ENCODE data around the gene ALDOA.

Gene ALDOA

DNA sequence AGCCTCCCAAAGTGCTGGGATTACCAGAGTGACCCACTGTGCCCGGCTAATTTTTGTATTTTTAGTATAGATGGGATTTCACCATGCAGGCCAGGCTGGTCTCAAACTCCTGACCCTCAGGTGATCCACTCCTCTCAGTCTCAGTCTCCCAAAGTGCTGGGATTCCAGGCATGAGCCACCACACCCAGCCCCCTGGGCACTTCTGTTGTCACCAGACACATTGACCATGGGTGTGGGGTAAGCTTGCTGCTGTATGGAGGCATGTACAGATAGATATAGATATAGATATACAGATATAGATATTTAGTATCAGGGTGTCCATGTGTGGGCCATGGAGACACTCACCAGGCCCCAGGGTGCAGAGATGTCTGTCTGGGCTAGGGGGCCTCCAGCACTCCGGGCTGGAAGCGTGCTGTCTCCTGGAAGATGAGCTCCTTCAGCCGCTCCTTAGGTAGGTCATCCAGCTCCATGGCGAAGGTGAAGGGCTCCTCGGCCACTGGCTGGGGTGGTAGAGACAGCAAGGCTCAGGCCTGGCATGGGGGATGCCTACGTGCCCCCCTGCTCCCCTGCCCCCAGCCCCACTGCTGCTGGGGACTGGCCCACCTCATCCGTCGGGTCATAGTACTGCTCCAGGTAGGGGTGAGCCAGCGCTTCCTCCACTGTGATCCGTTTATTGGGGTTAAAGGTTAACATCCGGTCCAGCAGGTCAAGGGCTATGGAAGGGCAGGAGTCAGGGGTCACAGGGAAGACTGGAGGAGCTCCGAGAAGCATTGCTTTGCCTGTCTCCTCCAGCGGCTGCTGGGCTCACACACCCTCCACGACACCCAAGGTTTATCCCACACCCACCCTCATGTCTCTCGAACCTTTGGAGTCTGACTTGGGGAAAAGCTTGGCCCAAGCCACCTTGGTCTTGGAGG lies 51.0 kb downstream of the ALDOA start:
- DNase-seq (ENCODE audit: low spot score), result no peak

DNA sequence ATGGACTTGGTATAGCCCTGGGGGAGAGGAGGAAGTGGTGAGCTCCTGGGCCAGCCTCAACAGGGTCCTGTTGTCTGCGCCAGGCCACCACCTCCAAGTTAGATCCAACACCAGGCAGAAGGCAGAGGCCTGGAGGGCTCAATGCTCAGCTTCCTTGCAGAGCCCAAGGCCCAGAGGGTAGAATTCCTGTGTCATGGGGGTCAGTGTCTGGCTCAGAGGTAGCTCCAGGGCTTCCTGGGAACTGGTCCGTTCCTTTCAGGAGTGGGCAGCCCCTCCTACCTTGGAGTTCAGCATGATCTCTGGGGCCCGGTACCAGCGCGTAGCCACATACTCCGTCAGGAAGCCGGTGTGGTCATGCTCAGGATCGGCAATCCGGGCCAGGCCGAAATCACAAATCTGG lies 52.2 kb downstream of the ALDOA start:
- DNase-seq (ENCODE audit: low spot score), result no peak

DNA sequence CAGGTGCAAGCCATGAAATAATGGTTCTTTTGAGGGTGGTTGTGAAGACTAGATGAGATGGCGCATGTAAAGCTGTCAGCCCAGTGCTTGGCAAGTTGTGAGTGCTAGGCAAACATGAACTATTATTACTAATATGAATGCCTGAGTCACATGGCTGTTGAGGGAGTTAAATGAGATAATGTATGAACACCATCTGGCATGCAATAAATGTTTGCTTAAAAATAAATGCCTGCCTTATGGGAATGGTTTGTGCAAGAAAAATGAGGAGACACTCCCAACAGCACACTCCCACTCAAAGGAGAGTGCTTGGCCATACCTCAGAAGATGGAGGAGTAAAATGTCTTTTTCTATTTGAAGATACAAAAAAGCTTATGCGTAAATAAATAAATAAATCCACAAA lies 53.9 kb downstream of the ALDOA start:
- DNase-seq (ENCODE audit: low spot score), result no peak

All from hematopoietic multipotent progenitor cell treated with erythropoietin and hydrocortisone succinate and interleukin-3 and kit ligand, for 15 days (in vitro differentiated cells).